Middle frontal gyrus (tissue), 1 donor: Measurements from ENCODE around the gene LRP4.
"Not testable (repeated sequence)": the region's sequence is repeated elsewhere in the genome, so short reads cannot be mapped to it uniquely, and the experiment has no call there.

Experiments used
- DNase-seq: peaks from one replicate; pipeline ENCODE4 v3.0.0-alpha.2; 2015; ENCODE audit warnings: low spot score; ENCODE audit errors: extremely low spot score

LRP4 gene

DNA sequence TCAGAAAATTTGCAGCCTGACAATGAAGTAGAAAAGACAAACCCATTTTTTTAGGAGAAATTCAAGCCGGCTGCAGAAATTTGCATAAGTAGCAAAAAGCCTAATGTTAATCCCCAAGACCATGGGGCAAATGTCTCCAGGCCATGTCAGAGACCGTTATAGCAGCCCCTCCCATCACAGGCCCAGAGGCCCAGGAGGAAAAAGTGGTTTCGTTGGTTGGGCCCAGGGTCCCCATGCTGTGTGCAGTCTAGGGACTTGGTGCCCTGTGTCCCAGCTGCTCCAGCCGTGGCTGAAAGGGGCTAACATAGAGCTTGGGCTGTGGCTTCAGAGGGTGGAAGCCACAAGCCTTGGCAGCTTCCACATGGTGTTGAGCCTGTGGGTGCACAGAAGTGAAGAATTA, 9.6 kb upstream of the LRP4 start:
- not testable (repeated sequence) for DNase-seq

GRCh38 chr11:46920755-46921154, 2.4 kb upstream of the LRP4 start:
- DNase-seq: no peak

- no peak for DNase-seq
Measured at GRCh38 chr11:46918788-46919513, 601 bp upstream of the LRP4 start.

DNA sequence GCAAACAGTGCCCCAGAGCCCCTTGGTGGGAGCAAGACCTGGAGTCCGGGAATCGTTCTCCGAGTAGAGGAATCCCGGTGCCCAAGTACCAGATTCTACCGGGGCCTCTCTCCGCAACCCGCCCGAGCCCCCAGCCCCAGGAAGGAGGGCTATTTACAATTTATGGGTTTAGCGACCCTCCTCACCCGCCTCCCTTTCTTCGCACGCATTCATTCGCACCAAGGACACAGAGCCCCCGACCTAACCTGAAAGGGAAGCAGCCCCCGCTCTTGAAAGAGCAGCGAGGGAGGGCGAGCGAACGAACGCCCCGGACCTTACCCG, 628 bp downstream of the LRP4 start:
- no peak for DNase-seq

DNA sequence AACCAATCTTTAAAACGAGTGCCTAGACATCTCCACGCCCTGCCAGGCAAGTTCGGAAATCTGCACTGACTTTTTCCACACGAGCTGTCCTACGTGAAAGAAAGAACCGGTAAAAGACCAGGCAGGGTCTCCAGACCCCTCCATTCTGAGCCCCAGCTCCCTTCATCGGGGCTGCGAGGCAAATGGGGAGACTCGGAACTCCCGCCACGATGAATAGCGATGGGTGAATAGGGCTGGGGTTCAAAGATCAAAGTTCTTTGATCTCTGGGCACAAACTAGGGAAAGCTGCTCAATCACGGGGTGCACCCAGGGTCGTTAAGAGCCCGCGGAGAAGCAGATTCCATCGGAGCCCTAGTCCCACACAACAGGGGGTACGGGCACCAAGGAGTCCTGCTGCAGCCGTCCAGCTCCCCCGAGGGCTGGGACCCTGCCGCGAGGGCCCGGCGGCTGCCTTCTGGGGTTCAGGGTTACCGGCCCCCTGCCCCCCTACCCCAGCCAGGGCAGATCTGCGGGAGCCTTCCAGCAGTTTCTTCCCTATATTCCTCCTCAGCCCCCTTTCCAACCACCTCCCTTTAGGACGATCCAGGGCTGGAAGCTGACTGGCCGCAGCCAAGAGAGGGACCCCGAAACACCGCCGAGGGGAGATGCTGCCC, 1.1 kb downstream of the LRP4 start:
- no peak for DNase-seq

GRCh38 chr11:46916286-46917108, 1.9 kb downstream of the LRP4 start:
- no peak for DNase-seq

- DNase-seq: no peak
Measured at GRCh38 chr11:46914910-46915309, 3.4 kb downstream of the LRP4 start.

GRCh38 chr11:46914363-46914762, 4.0 kb downstream of the LRP4 start:
- no peak for DNase-seq

GRCh38 chr11:46913484-46913883, 4.9 kb downstream of the LRP4 start:
- DNase-seq: no peak

DNA sequence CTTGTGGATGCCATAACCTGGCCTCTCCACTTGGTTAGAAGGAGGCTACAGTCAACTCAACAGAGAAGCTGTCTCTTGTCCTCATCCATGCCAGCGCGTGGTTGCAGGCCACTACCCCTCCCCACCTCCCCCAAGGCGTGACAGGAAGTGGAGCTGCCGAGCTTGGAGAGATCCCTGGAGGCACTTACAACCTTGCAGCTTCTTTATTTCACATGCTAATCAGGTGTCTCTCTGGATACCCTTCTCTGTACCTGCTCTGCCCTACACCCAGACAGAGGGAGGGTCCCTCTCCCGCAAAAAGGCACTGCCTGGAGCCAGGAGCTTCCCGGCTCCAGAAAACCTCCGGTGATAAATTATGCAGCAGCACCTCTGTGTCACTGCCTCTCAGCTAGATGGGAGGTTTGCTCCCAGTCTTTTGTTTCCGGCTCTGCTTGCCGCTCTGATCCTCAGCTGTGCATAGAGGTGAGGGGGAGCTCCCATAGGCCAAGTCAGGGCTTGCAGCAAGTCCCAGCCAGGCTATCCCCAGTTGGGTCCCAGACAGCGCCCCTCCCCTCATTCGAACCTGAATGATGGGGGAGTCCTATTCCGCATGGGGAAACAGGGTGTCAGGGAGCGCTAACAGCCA, 5.7 kb downstream of the LRP4 start:
- DNase-seq: no peak

DNA sequence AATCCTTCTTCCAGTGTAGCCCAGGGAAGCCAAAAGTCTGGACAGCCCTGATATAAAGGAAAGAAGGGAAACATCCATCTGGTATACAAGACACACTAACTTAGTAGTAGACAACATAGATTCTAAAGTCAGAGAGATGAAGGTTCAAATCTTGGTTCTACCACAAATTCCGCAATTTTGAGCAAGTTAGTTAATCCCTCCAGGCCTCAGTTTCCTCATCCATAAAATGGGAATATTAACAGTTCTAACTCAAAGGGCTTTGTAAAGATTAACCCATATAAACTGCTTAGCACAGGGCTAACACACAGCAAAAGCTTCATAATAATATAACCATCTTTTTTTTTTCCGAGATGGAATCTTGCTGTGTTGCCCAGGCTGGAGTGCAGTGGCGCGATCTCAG, 10.7 kb downstream of the LRP4 start:
- no peak for DNase-seq

DNA sequence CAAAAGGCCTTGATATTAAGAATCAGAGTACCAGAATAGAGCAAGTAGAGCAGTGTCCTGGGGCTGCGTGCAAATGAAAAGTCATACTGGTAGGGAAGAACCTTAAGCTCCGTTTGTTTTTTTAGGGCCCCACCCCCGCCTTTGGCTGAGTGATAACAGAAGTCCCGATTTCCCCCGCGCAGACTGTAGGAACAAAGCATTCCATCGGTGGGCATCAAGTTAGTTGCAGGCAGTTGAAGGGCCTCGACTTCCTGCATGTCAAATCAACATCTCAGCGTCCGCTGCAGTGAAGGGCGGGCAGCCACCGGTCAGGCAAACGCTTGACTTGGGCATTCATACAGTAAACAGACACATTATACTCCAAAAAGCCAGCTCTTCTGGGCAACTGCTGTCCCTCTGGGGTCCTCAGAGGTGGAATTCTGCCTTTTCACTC, 11.7 kb downstream of the LRP4 start:
- no peak for DNase-seq

DNA sequence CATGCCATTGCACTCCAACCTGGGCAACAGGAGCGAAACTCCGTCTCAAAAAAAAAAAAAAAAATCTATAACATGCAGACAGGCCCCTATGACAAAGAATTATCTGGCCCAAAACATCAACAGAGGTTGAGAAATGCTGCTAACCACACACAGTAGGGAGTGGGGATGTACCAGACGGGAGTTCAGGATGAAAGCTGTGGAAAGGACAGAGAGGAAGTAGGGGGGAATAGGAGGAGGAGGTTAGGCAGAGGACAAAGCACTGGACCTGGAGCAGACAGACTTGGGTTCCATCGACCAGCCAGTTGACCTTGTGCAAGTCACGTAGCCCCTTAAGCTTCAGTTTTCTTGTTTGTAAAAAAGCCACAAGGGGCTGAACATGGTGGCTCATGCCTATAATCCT, 12.5 kb downstream of the LRP4 start:
- no peak for DNase-seq

- DNase-seq: peak; percentile 94
Measured at GRCh38 chr11:46903846-46904245, 14.5 kb downstream of the LRP4 start.

- DNase-seq: no peak
Measured at GRCh38 chr11:46902694-46903093, 15.7 kb downstream of the LRP4 start.

GRCh38 chr11:46901156-46901555, 17.2 kb downstream of the LRP4 start:
- no peak for DNase-seq

- no peak for DNase-seq
Measured at GRCh38 chr11:46900091-46900746, 18.1 kb downstream of the LRP4 start.

DNA sequence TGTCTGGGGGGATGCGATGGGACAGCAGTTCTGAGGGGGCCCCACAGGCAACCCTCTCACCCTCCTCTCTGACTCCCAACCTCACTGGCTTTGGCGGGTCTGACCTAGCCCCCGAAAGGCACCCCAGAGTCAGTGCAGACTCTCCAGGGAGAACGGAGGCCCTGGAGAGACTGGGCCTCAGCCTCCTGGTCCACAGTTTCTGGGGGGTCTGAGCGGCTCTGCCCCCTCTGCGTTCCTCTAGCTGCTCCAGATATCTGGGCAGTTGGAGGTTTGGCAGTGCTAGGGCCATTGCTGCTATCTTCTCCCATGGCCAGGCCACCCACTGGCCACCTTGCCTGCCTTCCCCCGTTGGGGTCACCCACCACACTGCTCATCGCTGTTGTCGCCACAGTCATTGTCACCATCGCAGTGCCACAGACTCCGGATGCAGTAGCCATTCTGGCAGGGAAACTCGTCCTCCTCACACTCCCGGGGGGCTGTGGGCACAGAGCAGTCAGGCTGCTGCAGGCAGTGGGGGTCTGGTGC, 18.8 kb downstream of the LRP4 start:
- no peak for DNase-seq

DNA sequence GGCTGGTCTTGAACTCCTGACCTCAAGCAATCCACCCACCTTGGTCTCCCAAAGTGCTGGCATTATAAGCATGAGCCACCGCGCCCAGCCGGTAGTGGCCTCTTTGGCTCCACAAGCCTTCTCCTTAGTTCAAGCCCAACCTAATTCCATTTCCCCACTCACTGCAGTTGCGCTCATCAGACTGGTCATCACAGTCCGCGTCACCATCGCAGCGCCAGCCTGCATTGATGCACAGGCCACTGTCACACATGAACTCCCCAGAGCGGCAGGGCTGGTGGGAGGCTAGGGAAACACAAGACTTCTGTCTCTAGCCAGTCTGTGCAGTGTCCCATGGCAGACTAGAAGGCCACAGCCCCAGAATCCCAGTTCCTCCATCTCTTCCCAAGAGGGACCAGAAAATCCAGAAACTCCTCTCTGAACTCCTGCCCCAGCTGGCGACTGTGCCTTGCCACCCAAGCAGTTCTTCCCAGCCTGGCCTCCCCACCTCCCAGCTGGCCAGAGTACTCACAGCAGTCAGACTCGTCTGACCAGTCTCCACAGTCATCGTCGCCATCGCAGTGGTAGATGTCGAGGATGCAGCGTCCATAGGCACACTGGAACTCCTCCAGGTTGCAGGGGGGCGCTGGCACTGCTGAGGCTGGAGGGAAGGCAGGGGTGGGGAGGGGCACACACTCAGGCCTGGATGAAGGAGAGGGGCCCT, 19.8 kb downstream of the LRP4 start:
- no peak for DNase-seq

DNA sequence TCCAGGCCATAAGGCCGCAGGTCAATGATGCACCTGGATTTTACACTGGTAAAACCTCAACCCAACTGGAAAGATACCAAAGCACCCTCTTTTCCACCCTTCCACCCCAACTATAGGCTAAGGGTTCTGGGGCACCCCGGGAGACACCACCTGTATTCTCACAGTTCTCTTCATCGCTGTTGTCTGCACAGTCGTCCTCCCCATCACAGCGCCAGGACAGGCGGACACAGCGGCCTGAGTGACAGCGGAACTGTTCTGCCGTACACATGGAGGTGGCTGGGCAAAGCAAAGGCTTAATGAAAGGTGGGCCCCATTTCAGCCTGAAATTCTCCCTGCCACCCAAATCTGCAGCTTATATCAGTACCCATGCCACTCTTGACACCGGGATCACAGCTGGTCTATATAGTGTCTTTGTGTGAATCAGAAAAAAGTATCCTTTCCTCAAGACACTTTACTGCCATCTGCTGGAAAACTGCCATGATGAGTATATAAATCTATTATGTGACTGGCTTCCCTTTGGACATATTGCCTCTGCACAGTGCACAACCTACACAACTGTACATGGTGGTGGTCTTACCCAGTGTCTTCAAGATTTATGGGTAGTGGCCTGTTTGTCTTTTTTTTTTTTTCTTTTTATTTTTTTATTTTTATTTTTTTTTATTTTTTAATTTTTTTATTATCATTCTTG, 21.5 kb downstream of the LRP4 start:
- no peak for DNase-seq
